ENCODE data around the gene RAPGEF5. TPM values are rescaled to one million over a fixed set of nuclear protein-coding genes. Genes with fewer than 3 reads are reported as not detected.

Gene RAPGEF5
- total RNA-seq, 1 experiment from 2014 or later, result 13.3 TPM

GRCh38 chr7:22305706-22306105, 51.2 kb downstream of the RAPGEF5 start:
- TF ChIP-seq CTCF (conservative IDR thresholded peaks at IDR 0.05), result no peak
- H3K27me3 Mint-ChIP-seq (ENCODE audit: low read depth), result no peaks in the 10 kb centered on the region

More at GRCh38 chr7:22305706-22306105, 51.2 kb downstream of the RAPGEF5 start:
- Mint-ChIP-seq H3K4me3 (no peak overlapping the region), H3K36me3 (ENCODE audit: insufficient read depth in 1 of 3, low read depth in 3 of 3) (peaks cover 32 to 38% (median 33%) of the 10 kb centered on the region in 3 experiments), H3K4me1 (no peaks in the 10 kb centered on the region), H3K27ac (no peak overlapping the region), H3K9me3 (peaks cover 0 to 3% of the 10 kb centered on the region in 2 experiments; a peak in 2 of 5 replicates)
- H3K18ac ChIP-seq (ENCODE audit: insufficient read length, low read depth, low read length), result no peak overlapping the region
- no peak overlapping the region for H4K91ac ChIP-seq (ENCODE audit: insufficient read length, low read depth, low read length)
- H3K9ac ChIP-seq (ENCODE audit: extremely low read depth, insufficient read length, low read length), result no peak overlapping the region
- no peak overlapping the region for H2BK12ac ChIP-seq (ENCODE audit: insufficient read length, low read depth, low read length)
- no peak overlapping the region for H3T11ph ChIP-seq (ENCODE audit: low read length)
- no peaks in the 10 kb centered on the region for H3K4me1 ChIP-seq (ENCODE audit: insufficient read depth, low read length)
- H3K23ac ChIP-seq (ENCODE audit: insufficient read length, low read depth, low read length), result no peak overlapping the region
- no peak overlapping the region for H3K4me2 ChIP-seq (ENCODE audit: insufficient read depth, insufficient read length, low read length)
- no peaks in the 10 kb centered on the region for H3K27me3 ChIP-seq (ENCODE audit: insufficient read depth, low read length)
- no peaks in the 10 kb centered on the region for H3K79me2 ChIP-seq (ENCODE audit: insufficient read depth, low read length)
- H2AK5ac ChIP-seq (ENCODE audit: insufficient read length, low read length), result no peak overlapping the region
- no CpG with 5 or more reads among the region's 2 CpGs for WGBS (ENCODE audit: extremely low coverage, insufficient read length, low lambda C conversion rate)
- no peak overlapping the region for H2AFZ ChIP-seq (ENCODE audit: low read length)
- no peak overlapping the region for H3K27ac ChIP-seq (ENCODE audit: insufficient read length, low read depth, low read length)
- H3K4ac ChIP-seq (ENCODE audit: low read depth, low read length), result no peak overlapping the region
- no peaks in the 10 kb centered on the region for H3K23me2 ChIP-seq (ENCODE audit: insufficient read length, low read depth, low read length, poor library complexity, severe bottlenecking)
- no peak overlapping the region for H2BK5ac ChIP-seq (ENCODE audit: insufficient read length, low read length)
- no peaks in the 10 kb centered on the region for H3K9me3 ChIP-seq (ENCODE audit: control insufficient read depth, low read depth, low read length)
- no peak overlapping the region for H4K8ac ChIP-seq (replicated peaks; ENCODE audit: insufficient read length, low read depth, low read length)
- H3K14ac ChIP-seq (ENCODE audit: insufficient read depth, low read length), result no peak overlapping the region
- H3K56ac ChIP-seq (ENCODE audit: insufficient read length, low read depth, low read length), result no peak overlapping the region
- no peak overlapping the region for H4K5ac ChIP-seq (ENCODE audit: insufficient read length, low read depth, low read length)
- no peak overlapping the region for H2BK20ac ChIP-seq (ENCODE audit: low read depth, low read length, poor library complexity, severe bottlenecking)
- no peak overlapping the region for H2BK120ac ChIP-seq (ENCODE audit: low read depth, low read length, poor library complexity, severe bottlenecking)
- no peak overlapping the region for H2BK15ac ChIP-seq (ENCODE audit: low read depth, low read length)
- no peaks in the 10 kb centered on the region for H4K20me1 ChIP-seq (ENCODE audit: control insufficient read depth, insufficient read depth, insufficient read length)
- no peaks in the 10 kb centered on the region for H3K79me1 ChIP-seq (ENCODE audit: insufficient read depth, low read depth, low read length, poor library complexity, severe bottlenecking)
- DNase-seq, result no peak

Data from H9 (cell line).